Measurements from ENCODE around the gene BRIP1. TPM values are rescaled to one million over a fixed set of nuclear protein-coding genes. Genes with fewer than 3 reads are reported as not detected.

The BRIP1 gene
- total and polyA plus RNA-seq, 2 experiments from 2014 or later: 8.0 to 23.1 TPM

- TF ChIP-seq REST (IDR thresholded peaks at IDR 0.05; ENCODE audit: unreplicated experiment) (no peak), ETS1 (IDR thresholded peaks at IDR 0.05) (no peak), ZNF331 (CRISPR knock-in tag; IDR thresholded peaks at IDR 0.05; ENCODE audit: low read depth) (no peak), JUNB (IDR thresholded peaks at IDR 0.05; ENCODE audit: unreplicated experiment) (no peak), EZH2phosphoT487 (IDR thresholded peaks at IDR 0.05; ENCODE audit: unreplicated experiment) (no peak)
Measured at GRCh38 chr17:61632826-61633225, 230.5 kb downstream of the BRIP1 start (continued).

DNA sequence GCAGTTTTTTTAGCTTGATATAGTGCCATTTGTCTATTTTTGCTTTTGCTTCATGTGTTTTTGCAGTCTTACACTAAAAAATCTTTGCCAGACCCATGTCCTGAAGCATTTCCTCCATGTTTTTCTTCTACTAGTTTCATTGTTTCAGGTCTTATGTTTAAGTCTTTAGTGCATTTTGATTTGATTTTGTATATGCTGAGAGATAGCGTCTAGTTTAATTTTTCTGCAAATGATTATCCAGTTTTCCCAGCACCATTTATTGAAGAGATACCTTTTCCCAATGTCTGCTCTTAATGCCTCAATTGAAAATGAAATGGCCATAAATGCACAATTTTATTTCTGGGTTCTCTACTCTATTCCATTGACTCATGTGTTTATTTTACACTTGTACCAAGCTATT lies 231.5 kb downstream of the BRIP1 start:
- no peak for ATAC-seq
- no peak overlapping the region for H2AFZ ChIP-seq
- no peaks in the 10 kb centered on the region for H3F3A ChIP-seq (replicated peaks; ENCODE audit: low read depth)
- Mint-ChIP-seq H3K27me3 (ENCODE audit: insufficient read depth, low read depth, poor library complexity) (no peaks in the 10 kb centered on the region), H3K36me3 (ENCODE audit: low read depth) (no peaks in the 10 kb centered on the region), H3K9me3 (peaks cover 5% of the 10 kb centered on the region; the same call in 2 of the 3 replicates), H3K4me3 (no peak overlapping the region), H3K4me1 (peaks cover 12% of the 10 kb centered on the region; the same call in 2 of the 3 replicates), H3K27ac (no peak overlapping the region)
- no peak overlapping the region for H3K27ac ChIP-seq (ENCODE audit: low read depth)
- no peaks in the 10 kb centered on the region for H3K79me2 ChIP-seq (replicated peaks; ENCODE audit: insufficient read depth)
- no peaks in the 10 kb centered on the region for H3K36me3 ChIP-seq (ENCODE audit: insufficient read depth)
- no peak for DNase-seq (ENCODE audit: low spot score)
- no peaks in the 10 kb centered on the region for H3K27me3 ChIP-seq (ENCODE audit: insufficient read depth)
- no peaks in the 10 kb centered on the region for H4K20me1 ChIP-seq (replicated peaks; ENCODE audit: insufficient read depth)
- no peak overlapping the region for H3K4me2 ChIP-seq
- no peak overlapping the region for H3K4me3 ChIP-seq
- no peaks in the 10 kb centered on the region for H3K9me2 ChIP-seq (ENCODE audit: insufficient read depth)
- peaks cover 14% of the 10 kb centered on the region for H3K4me1 ChIP-seq (ENCODE audit: insufficient read depth)
- TF ChIP-seq ZNF462 (CRISPR knock-in tag; IDR thresholded peaks at IDR 0.05): no peak
- TF ChIP-seq JUNB (IDR thresholded peaks at IDR 0.05; ENCODE audit: unreplicated experiment): no peak
- TF ChIP-seq CREB1 (CRISPR knock-in tag; IDR thresholded peaks at IDR 0.05; ENCODE audit: low read depth): no peak
- TF ChIP-seq CTCF (conservative IDR thresholded peaks at IDR 0.05; ENCODE audit: low read depth in 2 of 2): no peak
- TF ChIP-seq EZH2phosphoT487 (IDR thresholded peaks at IDR 0.05; ENCODE audit: unreplicated experiment): no peak
- TF ChIP-seq ZNF331 (CRISPR knock-in tag; IDR thresholded peaks at IDR 0.05; ENCODE audit: low read depth): no peak
- TF ChIP-seq ZNF114 (CRISPR knock-in tag; IDR thresholded peaks at IDR 0.05): no peak
- no peak for TF ChIP-seq NANOG (IDR thresholded peaks at IDR 0.05; ENCODE audit: borderline replicate concordance)
- no peak for TF ChIP-seq STAT1 (IDR thresholded peaks at IDR 0.05; ENCODE audit: unreplicated experiment)
- no peak for TF ChIP-seq POLR2AphosphoS5 (IDR thresholded peaks at IDR 0.05; ENCODE audit: low read depth)
- TF ChIP-seq EZH2 (IDR thresholded peaks at IDR 0.05; ENCODE audit: low read depth, unreplicated experiment): no peak

Measured in GM23338 (cell line).